KOPT-K1 (cell line): ENCODE data around the gene BPIFB6.
A peak's percentile ranks its signal among the peaks of the same experiment; 100 is the strongest.

Experiments
- H3K27ac ChIP-seq: fragments of 200-600 bp; sonication (generic); 2 replicates; pipeline ENCODE4 v1.5.1; 2016; ENCODE audit warnings: antibody characterized with exemption, mild to moderate bottlenecking, low read depth, low read length; ENCODE audit not compliant: poor library complexity, severe bottlenecking
- H3K36me3 ChIP-seq: fragments of 200-600 bp; sonication (generic); 2 replicates; pipeline ENCODE4 v1.5.1; 2017; ENCODE audit warnings: antibody characterized with exemption, mild to moderate bottlenecking, low read length, moderate library complexity; ENCODE audit not compliant: insufficient read depth
- H3K9me3 ChIP-seq: fragments of 200-600 bp; sonication (generic); 2 replicates; pipeline ENCODE4 v1.5.1; 2017; ENCODE audit warnings: antibody characterized with exemption, low read length, mild to moderate bottlenecking; ENCODE audit not compliant: insufficient read depth, poor library complexity, severe bottlenecking

Gene BPIFB6

GRCh38 chr20:32991792-32992641 is 39.4 kb upstream of the BPIFB6 start:
- peaks cover 21% of the 10 kb centered on the region for H3K9me3 ChIP-seq
- H3K36me3 ChIP-seq, result no peaks in the 10 kb centered on the region
- peak overlapping the region; percentile 74 for H3K27ac ChIP-seq

- H3K27ac ChIP-seq, result peak overlapping the region; percentile 74
- H3K9me3 ChIP-seq, result peaks cover 21% of the 10 kb centered on the region
- no peaks in the 10 kb centered on the region for H3K36me3 ChIP-seq
Measured at GRCh38 chr20:32993496-32994050, 37.9 kb upstream of the BPIFB6 start.

- H3K36me3 ChIP-seq, result no peaks in the 10 kb centered on the region
- H3K27ac ChIP-seq, result no peak overlapping the region
- H3K9me3 ChIP-seq, result peaks cover 21% of the 10 kb centered on the region
Measured at GRCh38 chr20:32995802-32996201, 35.6 kb upstream of the BPIFB6 start.

GRCh38 chr20:32997431-32997830 is 34.0 kb upstream of the BPIFB6 start:
- Histone ChIP-seq H3K9me3 (peaks cover 21% of the 10 kb centered on the region), H3K27ac (no peak overlapping the region), H3K36me3 (no peaks in the 10 kb centered on the region)

GRCh38 chr20:32999603-33000250 is 31.7 kb upstream of the BPIFB6 start:
- Histone ChIP-seq H3K9me3 (peaks cover 14% of the 10 kb centered on the region), H3K27ac (no peak overlapping the region), H3K36me3 (no peaks in the 10 kb centered on the region)

GRCh38 chr20:33000802-33001466 is 30.5 kb upstream of the BPIFB6 start:
- H3K27ac ChIP-seq, result no peak overlapping the region
- H3K36me3 ChIP-seq, result no peaks in the 10 kb centered on the region
- H3K9me3 ChIP-seq, result peaks cover 2% of the 10 kb centered on the region

- Histone ChIP-seq H3K27ac (no peak overlapping the region), H3K36me3 (no peaks in the 10 kb centered on the region), H3K9me3 (no peaks in the 10 kb centered on the region)
Measured at GRCh38 chr20:33002087-33002808, 29.2 kb upstream of the BPIFB6 start.

GRCh38 chr20:33004141-33004751 is 27.2 kb upstream of the BPIFB6 start, which contains the start of gene SUN5:
Gene SUN5 (minus strand): TSS chr20:33004433. CDS start chr20:33004340, 93 bp downstream.
- no peaks in the 10 kb centered on the region for H3K9me3 ChIP-seq
- no peaks in the 10 kb centered on the region for H3K36me3 ChIP-seq
- H3K27ac ChIP-seq, result peak within 1 kb of the TSS; percentile 31

GRCh38 chr20:33005132-33005566 is 26.3 kb upstream of the BPIFB6 start:
- Histone ChIP-seq H3K27ac (peak overlapping the region; percentile 31), H3K9me3 (no peaks in the 10 kb centered on the region)

GRCh38 chr20:33005908-33006775 is 25.3 kb upstream of the BPIFB6 start:
- no peaks in the 10 kb centered on the region for H3K9me3 ChIP-seq
- no peaks in the 10 kb centered on the region for H3K36me3 ChIP-seq
- no peak overlapping the region for H3K27ac ChIP-seq

More at GRCh38 chr20:33005132-33005566, 26.3 kb upstream of the BPIFB6 start:
- H3K36me3 ChIP-seq, result no peaks in the 10 kb centered on the region

GRCh38 chr20:33006776-33007375 is 24.6 kb upstream of the BPIFB6 start:
- no peaks in the 10 kb centered on the region for H3K36me3 ChIP-seq
- no peak overlapping the region for H3K27ac ChIP-seq
- H3K9me3 ChIP-seq, result no peaks in the 10 kb centered on the region

GRCh38 chr20:33007376-33008335 is 23.8 kb upstream of the BPIFB6 start, which contains the start of gene BPIFB2:
Gene BPIFB2 (plus strand): TSS chr20:33007704. CDS start chr20:33008575, 871 bp downstream.
- H3K9me3 ChIP-seq, result no peaks in the 10 kb centered on the region
- H3K27ac ChIP-seq, result no peak within 1 kb of the TSS
- H3K36me3 ChIP-seq, result no peaks in the 10 kb centered on the region
